WTC11 (cell line): ENCODE data around the gene ROBO4. TPM values are rescaled to one million over a fixed set of nuclear protein-coding genes. Genes with fewer than 3 reads are reported as not detected.

ENCODE experiments used
- ATAC-seq: fragments of 200-7000 bp; cut with Tn5 transposase; 2 replicates; pipeline ENCODE4 v1.10.0; 2021; ENCODE audit warnings: mild to moderate bottlenecking, moderate library complexity
- CTCF ChIA-PET: fragments of 300-600 bp; sonication (Branson Sonifier 250); formaldehyde crosslinking; loops from one replicate; lab custom pipeline; 2021; ENCODE audit warnings: antibody characterized with exemption; lab: Charles Lee
- POLR2A ChIA-PET: fragments of 350-600 bp; sonication (Branson Sonifier 250); formaldehyde crosslinking; loops from one replicate; lab custom pipeline; 2021; ENCODE audit warnings: antibody characterized with exemption; lab: Charles Lee
- DNase-seq: peaks from one replicate; pipeline ENCODE4 v3.0.0; 2021; ENCODE audit warnings: low spot score
- H3K27ac Mint-ChIP-seq: 2 replicates; pipeline ENCODE4 v1.8.0; 2021; ENCODE audit warnings: mixed read lengths
- H3K27me3 Mint-ChIP-seq: 2 replicates; pipeline ENCODE4 v1.8.0; 2021; ENCODE audit warnings: low read depth, mild to moderate bottlenecking, moderate library complexity, mixed read lengths
- H3K36me3 Mint-ChIP-seq: 2 replicates; pipeline ENCODE4 v1.8.0; 2021; ENCODE audit warnings: mixed read lengths
- H3K4me1 Mint-ChIP-seq: 2 replicates; pipeline ENCODE4 v1.8.0; 2022; ENCODE audit warnings: mixed read lengths
- H3K4me3 Mint-ChIP-seq: 2 replicates; pipeline ENCODE4 v1.8.0; 2021; ENCODE audit warnings: mild to moderate bottlenecking, moderate library complexity, mixed read lengths
- H3K9me3 Mint-ChIP-seq: 2 replicates; pipeline ENCODE4 v1.8.0; 2021; ENCODE audit warnings: mixed read lengths
- ATF1 ChIP-seq: sonication (generic); formaldehyde crosslinking; IDR thresholded peaks from 2 replicates; pipeline ENCODE4 v1.8.1; 2023; ENCODE audit warnings: mild to moderate bottlenecking, moderate library complexity, missing genetic modification reagents
- CBFB ChIP-seq: sonication (generic); formaldehyde crosslinking; IDR thresholded peaks from 2 replicates; pipeline ENCODE4 v1.8.1; 2022; ENCODE audit warnings: mild to moderate bottlenecking, low read depth, missing genetic modification reagents
- E2F4 ChIP-seq: sonication (generic); formaldehyde crosslinking; IDR thresholded peaks from 2 replicates; pipeline ENCODE4 v1.8.1; 2022; ENCODE audit warnings: low read depth, mild to moderate bottlenecking, moderate library complexity, missing genetic modification reagents, borderline replicate concordance
- FOXK1 ChIP-seq: sonication (generic); formaldehyde crosslinking; IDR thresholded peaks from 2 replicates; pipeline ENCODE4 v1.8.0; 2022; ENCODE audit warnings: mild to moderate bottlenecking, moderate library complexity, missing genetic modification reagents
- NFYB ChIP-seq: sonication (generic); formaldehyde crosslinking; conservative IDR thresholded peaks from 2 replicates; pipeline ENCODE4 v1.8.0; 2022; ENCODE audit warnings: low read depth, missing genetic modification reagents
- PRRX2 ChIP-seq: fragments of 250-450 bp; sonication (Bioruptor Pico); IDR thresholded peaks from 2 replicates; pipeline ENCODE4 v1.8.0; 2021; ENCODE audit warnings: mild to moderate bottlenecking
- SMAD3 ChIP-seq: sonication (generic); formaldehyde crosslinking; IDR thresholded peaks from 2 replicates; pipeline ENCODE4 v1.8.0; 2022; ENCODE audit warnings: missing genetic modification reagents, mild to moderate bottlenecking, borderline replicate concordance
- TEAD1 ChIP-seq: sonication (generic); formaldehyde crosslinking; IDR thresholded peaks from 2 replicates; pipeline ENCODE4 v1.8.0; 2022; ENCODE audit warnings: mild to moderate bottlenecking, missing genetic modification reagents
- USF2 ChIP-seq: sonication (generic); formaldehyde crosslinking; IDR thresholded peaks from 2 replicates; pipeline ENCODE4 v1.8.1; 2023; ENCODE audit warnings: mild to moderate bottlenecking, missing genetic modification reagents, moderate library complexity
- ZBTB21 ChIP-seq: sonication (generic); formaldehyde crosslinking; IDR thresholded peaks from 2 replicates; pipeline ENCODE4 v1.8.1; 2023; ENCODE audit warnings: mild to moderate bottlenecking, missing genetic modification reagents, borderline replicate concordance
- ZNF416 ChIP-seq: fragments of 250-450 bp; sonication (Bioruptor Pico); IDR thresholded peaks from 2 replicates; pipeline ENCODE4 v1.9.0; 2021; ENCODE audit warnings: mild to moderate bottlenecking, inconsistent platforms
- ZNF423 ChIP-seq: fragments of 250-450 bp; sonication (Bioruptor Pico); IDR thresholded peaks from 2 replicates; pipeline ENCODE4 v2.1.2; 2022; ENCODE audit warnings: mild to moderate bottlenecking, moderate library complexity
- ZNF512 ChIP-seq: sonication (generic); formaldehyde crosslinking; IDR thresholded peaks from 2 replicates; pipeline ENCODE4 v1.8.1; 2022; ENCODE audit warnings: missing genetic modification reagents, borderline replicate concordance
- total RNA-seq: library from RNA; stranded (reverse); gene quantifications from 3 replicates; pipeline ENCODE4 v1.2.3, GENCODE V29; 2021
- TF ChIP-seq, protein P1 (sequence below): fragments of 250-450 bp; sonication (Bioruptor Pico); IDR thresholded peaks from 2 replicates; pipeline ENCODE4 v1.9.0; 2021; ENCODE audit warnings: mild to moderate bottlenecking
- TF ChIP-seq, protein P2 (sequence below): fragments of 250-450 bp; sonication (Bioruptor Pico); IDR thresholded peaks from 2 replicates; pipeline ENCODE4 v2.1.2; 2022; ENCODE audit warnings: mild to moderate bottlenecking, moderate library complexity
- TF ChIP-seq, protein P3 (sequence below): sonication (generic); formaldehyde crosslinking; conservative IDR thresholded peaks from 2 replicates; pipeline ENCODE4 v1.8.1; 2022; ENCODE audit warnings: mild to moderate bottlenecking, missing genetic modification reagents
- TF ChIP-seq, protein P4 (sequence below): fragments of 250-450 bp; sonication (Bioruptor Pico); IDR thresholded peaks from 2 replicates; pipeline ENCODE4 v1.9.0; 2021; ENCODE audit warnings: moderate library complexity, mild to moderate bottlenecking, inconsistent platforms, borderline replicate concordance
- TF ChIP-seq, protein P5 (sequence below): fragments of 250-450 bp; sonication (Bioruptor Pico); conservative IDR thresholded peaks from 2 replicates; pipeline ENCODE4 v1.9.0; 2021; ENCODE audit warnings: mild to moderate bottlenecking
- TF ChIP-seq, protein P6 (sequence below): sonication (generic); formaldehyde crosslinking; IDR thresholded peaks from 2 replicates; pipeline ENCODE4 v1.8.1; 2022; ENCODE audit warnings: mild to moderate bottlenecking, missing genetic modification reagents, moderate library complexity, borderline replicate concordance
- TF ChIP-seq, protein P7 (sequence below): sonication (generic); formaldehyde crosslinking; IDR thresholded peaks from 2 replicates; pipeline ENCODE4 v1.8.1; 2023; ENCODE audit warnings: mild to moderate bottlenecking, missing genetic modification reagents

The ROBO4 gene
- total RNA-seq, 1 experiment from 2014 or later: 0.13 TPM

DNA sequence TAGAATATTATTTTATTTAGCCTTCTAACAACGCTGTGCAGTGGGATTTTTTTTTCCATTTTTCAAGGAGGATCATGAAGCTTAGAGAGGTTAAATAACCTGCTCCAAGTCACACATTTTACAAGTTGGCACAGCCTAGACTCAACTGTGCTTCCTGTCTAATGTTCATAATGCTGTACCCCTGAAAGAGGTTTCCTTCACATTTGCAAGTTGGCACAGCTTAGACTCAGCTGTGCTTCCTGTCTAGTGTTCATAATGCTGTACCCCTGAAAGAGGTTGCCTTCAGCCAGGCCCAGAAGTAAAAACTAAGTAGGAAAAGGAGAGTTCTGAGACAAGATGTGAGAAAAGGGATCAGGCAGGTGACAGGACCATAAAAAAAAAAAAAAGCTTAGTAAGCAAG lies 46.1 kb upstream of the ROBO4 start:
- Mint-ChIP-seq H3K4me1 (0 out of 2 replicates have a peak, but pooled peaks cover 2% of the 10 kb centered on the region), H3K4me3 (no peak overlapping the region), H3K27me3 (peaks cover 27% of the 10 kb centered on the region), H3K9me3 (peaks cover 11% of the 10 kb centered on the region), H3K36me3 (peaks cover 5% of the 10 kb centered on the region; the same call in 1 of the 2 replicates), H3K27ac (no peak overlapping the region)
- CTCF ChIA-PET: interaction anchor here (0.6 to 1.5 kb wide), 2 partner anchors 9 to 51 kb away, joined by 3 to 8 read pairs; no protein-coding TSS in a partner anchor
- TF ChIP-seq, protein P1, sequence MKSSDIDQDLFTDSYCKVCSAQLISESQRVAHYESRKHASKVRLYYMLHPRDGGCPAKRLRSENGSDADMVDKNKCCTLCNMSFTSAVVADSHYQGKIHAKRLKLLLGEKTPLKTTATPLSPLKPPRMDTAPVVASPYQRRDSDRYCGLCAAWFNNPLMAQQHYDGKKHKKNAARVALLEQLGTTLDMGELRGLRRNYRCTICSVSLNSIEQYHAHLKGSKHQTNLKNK (CRISPR knock-in tag): no peak
- TF ChIP-seq, protein P2, sequence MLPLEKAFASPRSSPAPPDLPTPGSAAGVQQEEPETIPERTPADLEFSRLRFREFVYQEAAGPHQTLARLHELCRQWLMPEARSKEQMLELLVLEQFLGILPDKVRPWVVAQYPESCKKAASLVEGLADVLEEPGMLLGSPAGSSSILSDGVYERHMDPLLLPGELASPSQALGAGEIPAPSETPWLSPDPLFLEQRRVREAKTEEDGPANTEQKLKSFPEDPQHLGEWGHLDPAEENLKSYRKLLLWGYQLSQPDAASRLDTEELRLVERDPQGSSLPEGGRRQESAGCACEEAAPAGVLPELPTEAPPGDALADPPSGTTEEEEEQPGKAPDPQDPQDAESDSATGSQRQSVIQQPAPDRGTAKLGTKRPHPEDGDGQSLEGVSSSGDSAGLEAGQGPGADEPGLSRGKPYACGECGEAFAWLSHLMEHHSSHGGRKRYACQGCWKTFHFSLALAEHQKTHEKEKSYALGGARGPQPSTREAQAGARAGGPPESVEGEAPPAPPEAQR: no peak
- TF ChIP-seq TEAD1 (CRISPR knock-in tag) (no peak), PRRX2 (CRISPR knock-in tag) (no peak), E2F4 (CRISPR knock-in tag) (no peak), ZBTB21 (no peak), SMAD3 (CRISPR knock-in tag) (no peak), ZNF512 (CRISPR knock-in tag) (no peak), ZNF416 (CRISPR knock-in tag) (no peak), ZNF423 (CRISPR knock-in tag) (no peak), ATF1 (no peak)
- TF ChIP-seq, protein P3, sequence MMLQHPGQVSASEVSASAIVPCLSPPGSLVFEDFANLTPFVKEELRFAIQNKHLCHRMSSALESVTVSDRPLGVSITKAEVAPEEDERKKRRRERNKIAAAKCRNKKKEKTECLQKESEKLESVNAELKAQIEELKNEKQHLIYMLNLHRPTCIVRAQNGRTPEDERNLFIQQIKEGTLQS (CRISPR knock-in tag): no peak
- TF ChIP-seq, protein P4, sequence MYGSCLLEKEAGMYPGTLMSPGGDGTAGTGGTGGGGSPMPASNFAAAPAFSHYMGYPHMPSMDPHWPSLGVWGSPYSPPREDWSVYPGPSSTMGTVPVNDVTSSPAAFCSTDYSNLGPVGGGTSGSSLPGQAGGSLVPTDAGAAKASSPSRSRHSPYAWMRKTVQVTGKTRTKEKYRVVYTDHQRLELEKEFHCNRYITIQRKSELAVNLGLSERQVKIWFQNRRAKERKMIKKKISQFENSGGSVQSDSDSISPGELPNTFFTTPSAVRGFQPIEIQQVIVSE (CRISPR knock-in tag): no peak
- TF ChIP-seq, protein P5, sequence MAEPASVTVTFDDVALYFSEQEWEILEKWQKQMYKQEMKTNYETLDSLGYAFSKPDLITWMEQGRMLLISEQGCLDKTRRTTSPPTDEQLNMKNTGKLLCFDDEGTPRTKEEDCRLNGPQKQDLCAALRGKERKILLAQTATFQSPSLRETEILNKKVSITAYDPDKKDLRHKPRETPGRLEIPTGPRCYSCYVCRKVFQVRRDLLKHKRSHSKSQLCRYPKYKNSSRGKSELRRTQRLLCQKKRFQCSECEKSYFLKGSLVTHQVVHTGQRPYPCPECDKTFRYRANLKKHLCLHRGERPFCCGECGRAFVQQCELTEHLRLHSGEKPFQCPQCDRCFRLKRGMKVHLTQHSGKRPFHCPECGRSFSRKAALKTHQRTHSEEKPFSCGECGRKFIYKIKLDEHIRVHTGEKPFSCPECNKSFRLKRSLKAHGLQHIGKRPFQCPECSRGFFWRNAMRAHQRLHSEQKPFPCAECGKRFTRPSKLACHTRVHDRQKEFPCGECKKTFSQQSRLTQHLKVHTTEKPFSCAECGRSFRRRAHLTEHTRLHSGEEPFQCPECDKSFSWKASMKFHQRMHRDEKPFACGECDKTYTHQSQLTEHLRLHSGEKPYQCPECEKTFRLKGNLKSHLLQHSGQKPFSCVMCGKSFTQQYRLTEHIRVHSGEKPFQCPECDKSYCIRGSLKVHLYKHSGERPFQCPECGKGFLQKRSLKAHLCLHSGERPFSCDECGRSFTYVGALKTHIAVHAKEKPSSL (CRISPR knock-in tag): no peak
- TF ChIP-seq, protein P6, sequence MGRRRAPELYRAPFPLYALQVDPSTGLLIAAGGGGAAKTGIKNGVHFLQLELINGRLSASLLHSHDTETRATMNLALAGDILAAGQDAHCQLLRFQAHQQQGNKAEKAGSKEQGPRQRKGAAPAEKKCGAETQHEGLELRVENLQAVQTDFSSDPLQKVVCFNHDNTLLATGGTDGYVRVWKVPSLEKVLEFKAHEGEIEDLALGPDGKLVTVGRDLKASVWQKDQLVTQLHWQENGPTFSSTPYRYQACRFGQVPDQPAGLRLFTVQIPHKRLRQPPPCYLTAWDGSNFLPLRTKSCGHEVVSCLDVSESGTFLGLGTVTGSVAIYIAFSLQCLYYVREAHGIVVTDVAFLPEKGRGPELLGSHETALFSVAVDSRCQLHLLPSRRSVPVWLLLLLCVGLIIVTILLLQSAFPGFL: no peak
- POLR2A ChIA-PET: no interaction called here
- no peak for ATAC-seq
- DNase-seq: no peak

GRCh38 chr11:124943254-124943616 lies 45.6 kb upstream of the ROBO4 start:
- 0 out of 2 replicates have a peak, but pooled peaks cover 2% of the 10 kb centered on the region for H3K4me1 Mint-ChIP-seq
- no peak for ATAC-seq
- H3K36me3 Mint-ChIP-seq: peaks cover under 1% of the 10 kb centered on the region; the same call in 1 of the 2 replicates
- H3K9me3 Mint-ChIP-seq: peaks cover 6% of the 10 kb centered on the region
- ChIA-PET POLR2A (no interaction called here), CTCF (interaction anchor here (0.6 to 1.5 kb wide), 2 partner anchors 8 to 51 kb away, joined by 3 to 8 read pairs; no protein-coding TSS in a partner anchor)
- H3K27ac Mint-ChIP-seq: no peak overlapping the region
- no peak overlapping the region for H3K4me3 Mint-ChIP-seq
- DNase-seq: no peak
- peaks cover 22% of the 10 kb centered on the region for H3K27me3 Mint-ChIP-seq
- TF ChIP-seq CBFB (CRISPR knock-in tag): no peak
- no peak for TF ChIP-seq SMAD3 (CRISPR knock-in tag)
- TF ChIP-seq, protein P7, sequence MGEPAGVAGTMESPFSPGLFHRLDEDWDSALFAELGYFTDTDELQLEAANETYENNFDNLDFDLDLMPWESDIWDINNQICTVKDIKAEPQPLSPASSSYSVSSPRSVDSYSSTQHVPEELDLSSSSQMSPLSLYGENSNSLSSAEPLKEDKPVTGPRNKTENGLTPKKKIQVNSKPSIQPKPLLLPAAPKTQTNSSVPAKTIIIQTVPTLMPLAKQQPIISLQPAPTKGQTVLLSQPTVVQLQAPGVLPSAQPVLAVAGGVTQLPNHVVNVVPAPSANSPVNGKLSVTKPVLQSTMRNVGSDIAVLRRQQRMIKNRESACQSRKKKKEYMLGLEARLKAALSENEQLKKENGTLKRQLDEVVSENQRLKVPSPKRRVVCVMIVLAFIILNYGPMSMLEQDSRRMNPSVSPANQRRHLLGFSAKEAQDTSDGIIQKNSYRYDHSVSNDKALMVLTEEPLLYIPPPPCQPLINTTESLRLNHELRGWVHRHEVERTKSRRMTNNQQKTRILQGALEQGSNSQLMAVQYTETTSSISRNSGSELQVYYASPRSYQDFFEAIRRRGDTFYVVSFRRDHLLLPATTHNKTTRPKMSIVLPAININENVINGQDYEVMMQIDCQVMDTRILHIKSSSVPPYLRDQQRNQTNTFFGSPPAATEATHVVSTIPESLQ (CRISPR knock-in tag): no peak
- TF ChIP-seq TEAD1 (CRISPR knock-in tag): no peak
- no peak for TF ChIP-seq USF2 (CRISPR knock-in tag)
- TF ChIP-seq, protein P6: no peak
- no peak for TF ChIP-seq FOXK1 (CRISPR knock-in tag)
- TF ChIP-seq NFYB: no peak
